Neuronal stem cell (in vitro differentiated cells): ENCODE measurements around the gene RADIL.

ENCODE experiments used
- DNase-seq: peaks from one replicate; pipeline ENCODE4 v3.0.0-alpha.2; 2013; ENCODE audit warnings: low spot score
- H2AFZ ChIP-seq: one replicate; pipeline ENCODE4 v1.6.1; 2013; ENCODE audit warnings: mild to moderate bottlenecking, low read length, inconsistent platforms
- H2AK5ac ChIP-seq: 2 replicates; pipeline ENCODE4 v1.6.1; 2013; ENCODE audit warnings: low read depth, mild to moderate bottlenecking, inconsistent platforms, low read length, moderate library complexity, mixed read lengths
- H2BK120ac ChIP-seq: 2 replicates; pipeline ENCODE4 v1.6.1; 2013; ENCODE audit warnings: low read depth, mild to moderate bottlenecking, inconsistent platforms, low read length, moderate library complexity, mixed read lengths
- H2BK12ac ChIP-seq: one replicate; pipeline ENCODE4 v1.6.1; 2013; ENCODE audit warnings: low read length, inconsistent platforms
- H2BK15ac ChIP-seq: 2 replicates; pipeline ENCODE4 v1.6.1; 2013; ENCODE audit warnings: mild to moderate bottlenecking, low read length, inconsistent platforms, mixed read lengths
- H2BK5ac ChIP-seq: one replicate; pipeline ENCODE4 v1.6.1; 2013; ENCODE audit warnings: inconsistent platforms, mild to moderate bottlenecking, low read length, moderate library complexity
- H3K14ac ChIP-seq: one replicate; pipeline ENCODE4 v1.6.1; 2013; ENCODE audit warnings: low read length, inconsistent platforms
- H3K18ac ChIP-seq: 2 replicates; pipeline ENCODE4 v1.6.1; 2013; ENCODE audit warnings: low read length, inconsistent platforms
- H3K23ac ChIP-seq: 2 replicates; pipeline ENCODE4 v1.6.1; 2013; ENCODE audit warnings: low read depth, mild to moderate bottlenecking, mixed read lengths, low read length, inconsistent platforms; ENCODE audit not compliant: poor library complexity
- H3K27ac ChIP-seq: replicated peaks from 3 replicates; pipeline ENCODE4 v1.5.1; 2013; ENCODE audit warnings: low read length, inconsistent platforms
- H3K27me3 ChIP-seq, 3 experiments: 2 replicates each; pipeline ENCODE4 v1.6.1; 2013; ENCODE audit warnings: low read length in 3 of 3, mild to moderate bottlenecking in 2 of 3, inconsistent platforms in 1 of 3, low read depth in 1 of 3, mixed read lengths in 1 of 3, moderate library complexity in 1 of 3; ENCODE audit not compliant: control insufficient read depth in 3 of 3, insufficient read depth in 3 of 3
- H3K36me3 ChIP-seq, 2 donors: replicated peaks in 1 of 2; 2 replicates each; pipeline ENCODE4 v1.6.1; 2013; ENCODE audit warnings: low read length in 2 of 2; ENCODE audit not compliant: control insufficient read depth in 2 of 2, insufficient read depth in 2 of 2
- H3K4ac ChIP-seq: 2 replicates; pipeline ENCODE4 v1.6.1; 2013; ENCODE audit warnings: inconsistent platforms, mild to moderate bottlenecking, low read length, moderate library complexity
- H3K4me1 ChIP-seq, 2 donors: 1 replicate in 1 of 2; 2 replicates in 1 of 2; pipeline ENCODE4 v1.6.1; 2013; ENCODE audit warnings: low read length in 2 of 2, low read depth in 1 of 2; ENCODE audit not compliant: control insufficient read depth in 2 of 2, insufficient read depth in 1 of 2
- H3K4me2 ChIP-seq: one replicate; pipeline ENCODE4 v1.6.1; 2013; ENCODE audit warnings: mild to moderate bottlenecking, low read length, inconsistent platforms; ENCODE audit not compliant: insufficient read depth, poor library complexity, severe bottlenecking
- H3K4me3 ChIP-seq, 2 donors: 2 replicates each; pipeline ENCODE4 v1.5.1; 2013; ENCODE audit warnings: low read length in 2 of 2, mild to moderate bottlenecking in 2 of 2, inconsistent platforms in 1 of 2, moderate library complexity in 1 of 2
- H3K79me1 ChIP-seq: one replicate; pipeline ENCODE4 v1.6.1; 2013; ENCODE audit warnings: low read depth, mild to moderate bottlenecking, inconsistent platforms, low read length, moderate library complexity
- H3K9ac ChIP-seq: one replicate; pipeline ENCODE4 v1.6.1; 2013; ENCODE audit warnings: mild to moderate bottlenecking, low read depth, low read length, inconsistent platforms; ENCODE audit not compliant: poor library complexity
- H3K9me3 ChIP-seq, 2 donors: replicated peaks in 1 of 2; 2 replicates each; pipeline versions ENCODE3 to v1.6.1; 2013; ENCODE audit warnings: low read length in 2 of 2, mild to moderate bottlenecking in 2 of 2, inconsistent platforms in 1 of 2, low read depth in 1 of 2, mixed read lengths in 1 of 2, moderate library complexity in 1 of 2; ENCODE audit not compliant: control insufficient read depth in 2 of 2, insufficient read depth in 1 of 2
- H4K8ac ChIP-seq: one replicate; pipeline ENCODE4 v1.6.1; 2013; ENCODE audit warnings: low read depth, mild to moderate bottlenecking, inconsistent platforms, low read length, moderate library complexity
- H4K91ac ChIP-seq: one replicate; pipeline ENCODE4 v1.6.1; 2013; ENCODE audit warnings: low read length, low read depth, mild to moderate bottlenecking, inconsistent platforms; ENCODE audit not compliant: poor library complexity
- WGBS, 2 donors: extraction: QIAGEN DNeasy Blood & Tissue Kit; methylation state at CpG; one replicate each; pipeline ENCODE4 v1.1.7; 2013; ENCODE audit warnings: missing lambda C conversion rate in 2 of 2, mixed read lengths in 1 of 2; ENCODE audit not compliant: insufficient read length in 2 of 2, insufficient replicate concordance in 1 of 2; ENCODE audit errors: extremely low coverage in 2 of 2; 5-methylcytosine and 5-hydroxymethylcytosine counted together

The RADIL gene

GRCh38 chr7:4879396-4880081, 4.0 kb downstream of the RADIL start:
- H2BK5ac ChIP-seq = no peak overlapping the region
- no peak overlapping the region for H2BK15ac ChIP-seq
- peaks cover 5 to 20% of the 10 kb centered on the region in 2 donors for H3K4me1 ChIP-seq
- no peak overlapping the region for H3K27ac ChIP-seq
- H3K9me3 ChIP-seq = no peaks in the 10 kb centered on the region
- H3K27me3 ChIP-seq = no peaks in the 10 kb centered on the region
- no peaks in the 10 kb centered on the region for H3K79me1 ChIP-seq
- peak overlapping the region; percentile 46 for H2AFZ ChIP-seq
- H3K18ac ChIP-seq = peak overlapping the region; percentile 54
- no peak overlapping the region for H3K9ac ChIP-seq
- H4K8ac ChIP-seq = no peak overlapping the region
- no peak overlapping the region for H2AK5ac ChIP-seq
- no peak overlapping the region for H3K4me2 ChIP-seq
- H3K4me3 ChIP-seq = no peak overlapping the region
- peak overlapping the region; percentile 47 for H2BK120ac ChIP-seq
- peaks cover 2 to 26% of the 10 kb centered on the region in 2 donors for H3K36me3 ChIP-seq
- no peak overlapping the region for H3K23ac ChIP-seq
- no CpG with 5 or more reads among the region's 27 CpGs for WGBS, 2 donors
- no peak overlapping the region for H4K91ac ChIP-seq
- no peak for DNase-seq
- no peak overlapping the region for H3K14ac ChIP-seq
- H2BK12ac ChIP-seq = no peak overlapping the region
- H3K4ac ChIP-seq = no peak overlapping the region

GRCh38 chr7:4878336-4879335, 4.9 kb downstream of the RADIL start:
- no peak overlapping the region for H3K27ac ChIP-seq
- no peaks in the 10 kb centered on the region for H3K27me3 ChIP-seq
- WGBS, 2 donors = no CpG with 5 or more reads among the region's 45 CpGs
- H3K79me1 ChIP-seq = no peaks in the 10 kb centered on the region
- H3K4me3 ChIP-seq = no peak overlapping the region
- no peak overlapping the region for H3K9ac ChIP-seq
- no peak overlapping the region for H3K14ac ChIP-seq
- H3K4me1 ChIP-seq = peaks cover 5 to 20% of the 10 kb centered on the region in 2 donors
- H3K9me3 ChIP-seq = no peaks in the 10 kb centered on the region
- H3K36me3 ChIP-seq = peaks cover 2 to 32% of the 10 kb centered on the region in 2 donors
- no peak overlapping the region for H2AFZ ChIP-seq
- no peak overlapping the region for H3K4ac ChIP-seq
- no peak for DNase-seq
- H2BK15ac ChIP-seq = no peak overlapping the region
- H3K23ac ChIP-seq = no peak overlapping the region
- H4K91ac ChIP-seq = no peak overlapping the region
- H2BK120ac ChIP-seq = no peak overlapping the region
- H3K4me2 ChIP-seq = no peak overlapping the region
- H2BK5ac ChIP-seq = no peak overlapping the region
- no peak overlapping the region for H4K8ac ChIP-seq
- no peak overlapping the region for H2BK12ac ChIP-seq
- no peak overlapping the region for H2AK5ac ChIP-seq
- no peak overlapping the region for H3K18ac ChIP-seq

GRCh38 chr7:4876586-4876985, 6.9 kb downstream of the RADIL start:
- Histone ChIP-seq H3K23ac (no peak overlapping the region), H3K36me3 (peaks cover 4 to 36% of the 10 kb centered on the region in 2 donors), H3K4me1 (peaks cover 3 to 14% of the 10 kb centered on the region in 2 donors), H2BK120ac (no peak overlapping the region), H2BK15ac (no peak overlapping the region), H3K27me3 (no peaks in the 10 kb centered on the region), H2BK5ac (no peak overlapping the region), H2BK12ac (no peak overlapping the region), H3K18ac (no peak overlapping the region), H3K9ac (no peak overlapping the region), H3K27ac (no peak overlapping the region), H3K4me2 (no peak overlapping the region), H2AK5ac (no peak overlapping the region), H3K9me3 (no peaks in the 10 kb centered on the region), H2AFZ (no peak overlapping the region), H4K8ac (no peak overlapping the region), H4K91ac (no peak overlapping the region), H3K14ac (no peak overlapping the region), H3K4ac (no peak overlapping the region), H3K79me1 (no peaks in the 10 kb centered on the region), H3K4me3 (no peak overlapping the region)
- no CpG with 5 or more reads among the region's 18 CpGs for WGBS, 2 donors
- DNase-seq = no peak

- no peaks in the 10 kb centered on the region for H3K27me3 ChIP-seq
- H2AFZ ChIP-seq = no peak overlapping the region
- peaks cover 3 to 12% of the 10 kb centered on the region in 2 donors for H3K4me1 ChIP-seq
- no peak overlapping the region for H2BK15ac ChIP-seq
- H3K23ac ChIP-seq = no peak overlapping the region
- H3K4ac ChIP-seq = no peak overlapping the region
- H2AK5ac ChIP-seq = no peak overlapping the region
- H3K4me2 ChIP-seq = no peak overlapping the region
- H3K9me3 ChIP-seq = no peaks in the 10 kb centered on the region
- peak overlapping the region; percentile 38 for H3K18ac ChIP-seq
- H2BK120ac ChIP-seq = no peak overlapping the region
- no peak for DNase-seq
- no peaks in the 10 kb centered on the region for H3K79me1 ChIP-seq
- H4K91ac ChIP-seq = no peak overlapping the region
- H3K36me3 ChIP-seq = peaks cover 4 to 36% of the 10 kb centered on the region in 2 donors
- peak overlapping the region; percentile 94 for H3K14ac ChIP-seq
- H3K9ac ChIP-seq = no peak overlapping the region
- no peak overlapping the region for H3K4me3 ChIP-seq
- H2BK5ac ChIP-seq = no peak overlapping the region
- H4K8ac ChIP-seq = peak overlapping the region; percentile 3
- no CpG with 5 or more reads among the region's 15 CpGs for WGBS, 2 donors
- no peak overlapping the region for H3K27ac ChIP-seq
- no peak overlapping the region for H2BK12ac ChIP-seq
Observed at GRCh38 chr7:4875391-4875790, 8.1 kb downstream of the RADIL start.
